Tibial artery (tissue), 4 donors: ENCODE measurements around the gene ZNF385B.

ENCODE experiments used
- DNase-seq, 2 donors: peaks; one replicate each; pipeline ENCODE4 v3.0.0-alpha.2; 2019
- H3K27ac ChIP-seq, 2 donors: fragments of 200-600 bp; sonication (generic) in 1 of 2; 1 replicate in 1 of 2; 2 replicates in 1 of 2; pipeline ENCODE4 v1.5.1; 2018 to 2019; ENCODE audit warnings: mild to moderate bottlenecking in 1 of 2
- H3K27me3 ChIP-seq, 2 donors: fragments of 200-600 bp; sonication (generic) in 1 of 2; one replicate each; pipeline versions ENCODE4 v1.5.1 to v1.6.0; 2016 to 2019
- H3K36me3 ChIP-seq, 3 donors: fragments of 200-600 bp; sonication (generic) in 2 of 3; one replicate each; pipeline ENCODE4 v1.5.1; 2016 to 2019; ENCODE audit warnings: mild to moderate bottlenecking in 2 of 3
- H3K4me1 ChIP-seq, 4 donors: fragments of 200-600 bp; sonication (generic) in 2 of 4; 1 replicate in 3 of 4; 2 replicates in 1 of 4; pipeline ENCODE4 v1.5.1; 2016 to 2019
- H3K4me3 ChIP-seq, 2 donors: fragments of 200-600 bp; sonication (generic) in 1 of 2; 1 replicate in 1 of 2; 2 replicates in 1 of 2; pipeline ENCODE4 v1.5.1; 2018 to 2019; ENCODE audit warnings: mild to moderate bottlenecking in 2 of 2
- H3K9me3 ChIP-seq, 3 donors: fragments of 200-600 bp; sonication (generic) in 1 of 3; one replicate each; pipeline ENCODE4 v1.5.1; 2016 to 2019
- intact Hi-C: fragments of 100-400 bp; cut with DNase I; formaldehyde crosslinking; loops from one replicate; pipeline ENCODE4 v1.15.0; 2023; ENCODE audit warnings: low total_unique reads
- TF ChIP-seq, protein P1 (sequence below), 2 experiments: fragments of 200-600 bp in 1 of 2; fragments of 450-650 bp in 1 of 2; IDR thresholded peaks; one replicate each; pipeline ENCODE4 v1.5.1; 2017 to 2019; ENCODE audit warnings: antibody characterized with exemption in 2 of 2, mild to moderate bottlenecking in 1 of 2, moderate library complexity in 1 of 2

Gene ZNF385B

GRCh38 chr2:179682756-179683155 is 178.7 kb downstream of the ZNF385B start:
- DNase-seq: no peak
- H3K36me3 ChIP-seq: no peaks in the 10 kb centered on the region
- intact Hi-C loops: no loop called here
- no peaks in the 10 kb centered on the region for H3K9me3 ChIP-seq
- H3K27me3 ChIP-seq: no peaks in the 10 kb centered on the region
- H3K4me1 ChIP-seq: peaks cover 0 to 6% (median 2%) of the 10 kb centered on the region in 4 donors
- no peak overlapping the region for H3K4me3 ChIP-seq
- TF ChIP-seq, protein P1, sequence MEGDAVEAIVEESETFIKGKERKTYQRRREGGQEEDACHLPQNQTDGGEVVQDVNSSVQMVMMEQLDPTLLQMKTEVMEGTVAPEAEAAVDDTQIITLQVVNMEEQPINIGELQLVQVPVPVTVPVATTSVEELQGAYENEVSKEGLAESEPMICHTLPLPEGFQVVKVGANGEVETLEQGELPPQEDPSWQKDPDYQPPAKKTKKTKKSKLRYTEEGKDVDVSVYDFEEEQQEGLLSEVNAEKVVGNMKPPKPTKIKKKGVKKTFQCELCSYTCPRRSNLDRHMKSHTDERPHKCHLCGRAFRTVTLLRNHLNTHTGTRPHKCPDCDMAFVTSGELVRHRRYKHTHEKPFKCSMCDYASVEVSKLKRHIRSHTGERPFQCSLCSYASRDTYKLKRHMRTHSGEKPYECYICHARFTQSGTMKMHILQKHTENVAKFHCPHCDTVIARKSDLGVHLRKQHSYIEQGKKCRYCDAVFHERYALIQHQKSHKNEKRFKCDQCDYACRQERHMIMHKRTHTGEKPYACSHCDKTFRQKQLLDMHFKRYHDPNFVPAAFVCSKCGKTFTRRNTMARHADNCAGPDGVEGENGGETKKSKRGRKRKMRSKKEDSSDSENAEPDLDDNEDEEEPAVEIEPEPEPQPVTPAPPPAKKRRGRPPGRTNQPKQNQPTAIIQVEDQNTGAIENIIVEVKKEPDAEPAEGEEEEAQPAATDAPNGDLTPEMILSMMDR (IDR thresholded peaks at IDR 0.05): no peak
- no peak overlapping the region for H3K27ac ChIP-seq

DNA sequence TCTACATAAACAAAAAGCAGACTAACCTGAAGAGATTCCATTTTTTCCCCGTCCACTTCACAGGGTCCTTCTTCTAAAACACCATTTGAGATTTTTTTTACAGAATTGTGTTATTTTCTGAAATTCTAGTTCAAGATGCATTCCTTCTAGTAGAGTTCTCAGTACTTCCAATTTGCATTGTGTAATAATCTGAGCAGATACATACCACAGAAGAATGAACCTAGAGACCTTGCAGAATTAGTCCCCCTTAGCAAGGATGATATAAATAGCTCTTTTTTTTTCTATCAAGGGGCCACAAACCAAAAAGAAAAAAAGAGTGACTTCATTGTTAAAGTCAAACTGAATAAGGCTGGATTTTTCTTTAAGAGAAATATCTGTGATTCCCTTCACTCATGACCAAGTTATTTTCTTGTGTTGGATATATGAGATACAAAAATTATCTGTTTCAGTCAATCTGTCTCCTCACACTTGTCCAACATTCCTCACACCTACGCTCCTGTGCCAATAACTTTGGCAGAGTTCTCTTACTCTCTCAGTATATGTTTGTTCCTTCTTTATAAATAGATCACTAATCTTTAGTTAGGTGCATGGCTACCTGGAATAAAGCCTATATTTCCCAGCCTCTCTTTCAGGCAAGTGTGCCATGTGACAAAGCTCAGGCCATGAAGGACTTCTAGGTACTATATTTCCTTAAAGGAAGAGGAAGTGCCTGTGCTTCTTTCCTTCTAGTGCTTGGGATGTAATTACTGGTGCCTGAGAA is 183.5 kb downstream of the ZNF385B start:
- peak overlapping the region; percentile 6 to 44 for H3K27ac ChIP-seq
- TF ChIP-seq, protein P1 (IDR thresholded peaks at IDR 0.05): no peak
- DNase-seq: no peak

DNA sequence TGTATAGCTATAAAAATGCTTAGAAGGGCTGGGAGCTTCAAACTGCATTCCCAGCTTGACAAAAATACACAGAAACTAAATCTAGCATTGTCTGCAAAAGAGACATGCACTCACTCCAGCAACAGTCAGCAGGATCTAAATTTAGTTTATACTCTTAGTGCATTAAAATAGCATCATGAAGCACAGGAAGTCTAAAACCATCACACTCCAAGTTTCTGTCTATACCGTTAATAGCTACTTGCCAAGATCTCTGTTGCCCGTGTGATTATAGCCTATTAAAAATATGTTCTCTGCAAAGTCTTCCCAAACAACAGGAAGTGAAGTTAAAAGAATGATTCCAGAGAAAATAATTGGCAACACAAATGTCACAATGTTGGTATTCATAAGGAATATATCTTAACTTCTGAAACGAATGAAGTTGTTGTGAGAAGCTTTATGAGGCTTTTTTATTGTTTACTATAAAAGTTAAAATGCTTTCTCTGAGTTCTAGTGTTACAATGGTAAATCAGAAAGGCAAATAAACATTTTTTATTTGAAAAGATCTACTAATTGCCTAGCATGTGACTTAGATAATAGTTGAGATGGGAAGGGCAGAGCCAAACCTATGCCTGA is 184.2 kb downstream of the ZNF385B start:
- no peaks in the 10 kb centered on the region for H3K27me3 ChIP-seq
- no peaks in the 10 kb centered on the region for H3K36me3 ChIP-seq
- H3K27ac ChIP-seq: peak overlapping the region; percentile 6 to 44
- H3K4me3 ChIP-seq: no peak overlapping the region
- TF ChIP-seq, protein P1 (IDR thresholded peaks at IDR 0.05): no peak
- no peak for DNase-seq
- no peaks in the 10 kb centered on the region for H3K9me3 ChIP-seq
- intact Hi-C loops: no loop called here
- H3K4me1 ChIP-seq: peaks cover 0 to 27% (median 15%) of the 10 kb centered on the region in 4 donors

More for the DNA sequence above, 183.5 kb downstream of the ZNF385B start:
- H3K27me3 ChIP-seq: no peaks in the 10 kb centered on the region
- H3K9me3 ChIP-seq: no peaks in the 10 kb centered on the region
- no peak overlapping the region for H3K4me3 ChIP-seq
- H3K4me1 ChIP-seq: peaks cover 0 to 27% (median 15%) of the 10 kb centered on the region in 4 donors
- intact Hi-C loops: no loop called here
- H3K36me3 ChIP-seq: no peaks in the 10 kb centered on the region

DNA sequence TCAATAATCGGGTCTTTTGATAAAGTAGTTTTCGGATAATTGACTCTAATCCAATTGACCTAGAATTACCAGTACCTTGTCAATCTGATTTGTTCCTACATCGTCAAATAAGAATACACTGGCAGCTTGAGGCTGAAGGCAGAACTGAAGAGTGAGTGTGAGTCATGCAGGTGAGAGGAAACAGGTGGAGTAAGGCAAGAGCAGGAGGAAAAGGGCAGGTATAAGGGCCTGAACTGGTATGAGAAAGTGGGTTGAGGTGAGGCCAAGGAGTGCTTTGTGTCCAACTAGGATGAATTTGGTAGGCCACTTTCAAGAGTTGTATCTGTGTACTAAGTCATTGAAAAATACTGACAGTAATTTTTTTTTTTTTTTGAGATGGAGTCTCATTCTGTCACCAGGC is 186.0 kb downstream of the ZNF385B start:
- Histone ChIP-seq H3K4me1 (peaks cover 0 to 27% (median 15%) of the 10 kb centered on the region in 4 donors), H3K4me3 (no peak overlapping the region), H3K27me3 (no peaks in the 10 kb centered on the region), H3K36me3 (no peaks in the 10 kb centered on the region), H3K27ac (no peak overlapping the region), H3K9me3 (no peaks in the 10 kb centered on the region)
- intact Hi-C loops: no loop called here
- DNase-seq: no peak
- TF ChIP-seq, protein P1 (IDR thresholded peaks at IDR 0.05): no peak

GRCh38 chr2:179671043-179671981 is 190.1 kb downstream of the ZNF385B start:
- Histone ChIP-seq H3K27me3 (no peaks in the 10 kb centered on the region), H3K36me3 (no peaks in the 10 kb centered on the region), H3K4me3 (no peak overlapping the region), H3K9me3 (no peaks in the 10 kb centered on the region), H3K27ac (no peak overlapping the region), H3K4me1 (peaks cover 0 to 7% (median 3%) of the 10 kb centered on the region in 4 donors)
- peak in 1 of 2 donors; percentile 28 for DNase-seq
- intact Hi-C loops: no loop called here
- TF ChIP-seq, protein P1 (IDR thresholded peaks at IDR 0.05): no peak
